ENCODE data around the gene ARID5B. TPM values are rescaled to one million over a fixed set of nuclear protein-coding genes. Genes with fewer than 3 reads are reported as not detected.

The ARID5B gene
- total RNA-seq, 1 donor from 2014 or later: 1.1 TPM

GRCh38 chr10:61896854-61897661 is 4.4 kb upstream of the ARID5B start:
- peaks cover 30% of the 10 kb centered on the region for H3K4me1 Mint-ChIP-seq (ENCODE audit: low read depth, unreplicated experiment)
- peaks cover 9% of the 10 kb centered on the region for H3K9me3 Mint-ChIP-seq (ENCODE audit: unreplicated experiment)
- H3K27me3 Mint-ChIP-seq (ENCODE audit: unreplicated experiment): peaks cover 5% of the 10 kb centered on the region
- H3K4me3 Mint-ChIP-seq (ENCODE audit: unreplicated experiment): peak overlapping the region; percentile 92
- H3K27ac Mint-ChIP-seq (ENCODE audit: unreplicated experiment): no peak overlapping the region
- no peaks in the 10 kb centered on the region for H3K36me3 Mint-ChIP-seq (ENCODE audit: unreplicated experiment)
- peak; percentile 31 for DNase-seq
- TF ChIP-seq, protein P1, sequence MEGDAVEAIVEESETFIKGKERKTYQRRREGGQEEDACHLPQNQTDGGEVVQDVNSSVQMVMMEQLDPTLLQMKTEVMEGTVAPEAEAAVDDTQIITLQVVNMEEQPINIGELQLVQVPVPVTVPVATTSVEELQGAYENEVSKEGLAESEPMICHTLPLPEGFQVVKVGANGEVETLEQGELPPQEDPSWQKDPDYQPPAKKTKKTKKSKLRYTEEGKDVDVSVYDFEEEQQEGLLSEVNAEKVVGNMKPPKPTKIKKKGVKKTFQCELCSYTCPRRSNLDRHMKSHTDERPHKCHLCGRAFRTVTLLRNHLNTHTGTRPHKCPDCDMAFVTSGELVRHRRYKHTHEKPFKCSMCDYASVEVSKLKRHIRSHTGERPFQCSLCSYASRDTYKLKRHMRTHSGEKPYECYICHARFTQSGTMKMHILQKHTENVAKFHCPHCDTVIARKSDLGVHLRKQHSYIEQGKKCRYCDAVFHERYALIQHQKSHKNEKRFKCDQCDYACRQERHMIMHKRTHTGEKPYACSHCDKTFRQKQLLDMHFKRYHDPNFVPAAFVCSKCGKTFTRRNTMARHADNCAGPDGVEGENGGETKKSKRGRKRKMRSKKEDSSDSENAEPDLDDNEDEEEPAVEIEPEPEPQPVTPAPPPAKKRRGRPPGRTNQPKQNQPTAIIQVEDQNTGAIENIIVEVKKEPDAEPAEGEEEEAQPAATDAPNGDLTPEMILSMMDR (IDR thresholded peaks at IDR 0.05; ENCODE audit: partially characterized antibody, unreplicated experiment): peak; percentile 83

DNA sequence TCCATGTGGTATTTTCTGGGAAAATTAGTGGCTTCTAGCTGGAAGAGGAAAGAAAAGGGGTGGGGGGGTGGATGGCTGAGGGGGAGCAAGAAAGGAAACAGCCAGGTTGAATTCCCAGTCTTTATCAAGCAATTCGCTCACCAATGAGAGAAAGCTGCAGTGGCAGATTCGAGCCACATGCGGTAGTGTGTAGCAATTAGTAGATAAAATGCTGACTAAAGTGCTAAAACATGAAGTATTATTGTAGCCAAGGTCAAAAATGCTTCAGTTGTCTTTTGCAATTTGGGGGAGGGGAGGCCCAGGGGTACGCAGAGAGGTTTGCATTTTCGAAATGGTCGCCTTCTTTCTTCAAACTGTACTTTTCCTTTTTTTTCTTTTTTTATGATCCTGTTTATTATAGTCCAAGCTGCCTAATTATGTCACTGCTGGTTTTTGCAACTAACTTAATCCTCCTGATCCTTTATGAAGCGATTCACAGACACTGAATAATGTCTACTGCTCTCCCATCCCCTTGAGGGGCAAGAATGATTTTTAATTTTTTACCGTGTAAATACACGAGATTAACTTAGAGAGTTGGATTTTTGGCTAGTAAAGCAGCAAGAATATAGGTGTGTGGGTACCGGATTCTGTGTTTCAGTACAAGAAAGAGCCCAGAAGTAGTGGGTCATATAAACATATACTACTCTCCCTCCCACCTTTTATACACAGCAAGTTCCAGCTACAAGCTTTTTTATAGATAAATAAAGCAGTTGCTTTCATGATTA is 3.6 kb upstream of the ARID5B start:
- TF ChIP-seq, protein P1 (IDR thresholded peaks at IDR 0.05; ENCODE audit: partially characterized antibody, unreplicated experiment): no peak
- H3K27me3 Mint-ChIP-seq (ENCODE audit: unreplicated experiment): peaks cover 9% of the 10 kb centered on the region
- peaks cover 36% of the 10 kb centered on the region for H3K4me1 Mint-ChIP-seq (ENCODE audit: low read depth, unreplicated experiment)
- H3K36me3 Mint-ChIP-seq (ENCODE audit: unreplicated experiment): no peaks in the 10 kb centered on the region
- no peak overlapping the region for H3K27ac Mint-ChIP-seq (ENCODE audit: unreplicated experiment)
- H3K4me3 Mint-ChIP-seq (ENCODE audit: unreplicated experiment): peak overlapping the region; percentile 92
- DNase-seq: no peak
- H3K9me3 Mint-ChIP-seq (ENCODE audit: unreplicated experiment): peaks cover 12% of the 10 kb centered on the region

- peaks cover 9% of the 10 kb centered on the region for H3K27me3 Mint-ChIP-seq (ENCODE audit: unreplicated experiment)
These were observed 3.1 kb upstream of the ARID5B start for GRCh38 chr10:61898435-61898778.

GRCh38 chr10:61899069-61899531 is 2.4 kb upstream of the ARID5B start:
- peaks cover 12% of the 10 kb centered on the region for H3K9me3 Mint-ChIP-seq (ENCODE audit: unreplicated experiment)
- no peak overlapping the region for H3K27ac Mint-ChIP-seq (ENCODE audit: unreplicated experiment)
- peaks cover 38% of the 10 kb centered on the region for H3K4me1 Mint-ChIP-seq (ENCODE audit: low read depth, unreplicated experiment)
- H3K27me3 Mint-ChIP-seq (ENCODE audit: unreplicated experiment): peaks cover 9% of the 10 kb centered on the region
- no peak for DNase-seq
- TF ChIP-seq, protein P1 (IDR thresholded peaks at IDR 0.05; ENCODE audit: partially characterized antibody, unreplicated experiment): no peak
- H3K36me3 Mint-ChIP-seq (ENCODE audit: unreplicated experiment): no peaks in the 10 kb centered on the region
- H3K4me3 Mint-ChIP-seq (ENCODE audit: unreplicated experiment): peak overlapping the region; percentile 92

More at GRCh38 chr10:61898435-61898778, 3.1 kb upstream of the ARID5B start:
- Mint-ChIP-seq H3K36me3 (ENCODE audit: unreplicated experiment) (no peaks in the 10 kb centered on the region), H3K4me3 (ENCODE audit: unreplicated experiment) (peak overlapping the region; percentile 92), H3K4me1 (ENCODE audit: low read depth, unreplicated experiment) (peaks cover 36% of the 10 kb centered on the region), H3K27ac (ENCODE audit: unreplicated experiment) (no peak overlapping the region), H3K9me3 (ENCODE audit: unreplicated experiment) (peaks cover 12% of the 10 kb centered on the region)
- TF ChIP-seq, protein P1 (IDR thresholded peaks at IDR 0.05; ENCODE audit: partially characterized antibody, unreplicated experiment): no peak
- no peak for DNase-seq

- peaks cover 42% of the 10 kb centered on the region for H3K4me1 Mint-ChIP-seq (ENCODE audit: low read depth, unreplicated experiment)
- peaks cover 9% of the 10 kb centered on the region for H3K27me3 Mint-ChIP-seq (ENCODE audit: unreplicated experiment)
- peak overlapping the region; percentile 92 for H3K4me3 Mint-ChIP-seq (ENCODE audit: unreplicated experiment)
- peaks cover 12% of the 10 kb centered on the region for H3K9me3 Mint-ChIP-seq (ENCODE audit: unreplicated experiment)
- no peak for DNase-seq
- TF ChIP-seq, protein P1 (IDR thresholded peaks at IDR 0.05; ENCODE audit: partially characterized antibody, unreplicated experiment): no peak
- H3K36me3 Mint-ChIP-seq (ENCODE audit: unreplicated experiment): no peaks in the 10 kb centered on the region
- no peak overlapping the region for H3K27ac Mint-ChIP-seq (ENCODE audit: unreplicated experiment)
These were observed 1.9 kb upstream of the ARID5B start for GRCh38 chr10:61899663-61899996.

All from glutamatergic neuron (in vitro differentiated cells).